K562 (cell line): Measurements from ENCODE around the gene FAM20B. TPM values are rescaled to one million over a fixed set of nuclear protein-coding genes. Genes with fewer than 3 reads are reported as not detected.

ENCODE experiments used
- ATAC-seq: fragments of 200-7000 bp; cut with Tn5 transposase; 3 replicates; pipeline ENCODE4 v1.9.1; 2020; ENCODE audit warnings: moderate library complexity
- BruUV-seq: library from RNA; stranded (reverse); fragments of 400-500 nt; replicated peaks from 2 replicates; lab custom pipeline; 2021; lab: Mats Ljungman, UMichigan
- CTCF ChIA-PET: fragments of 300-600 bp; formaldehyde crosslinking; extraction: SDS; loops from one replicate; lab custom pipeline; 2021; ENCODE audit warnings: low intra/inter-chr PET ratio; lab: Yijun Ruan, JAX
- POLR2A ChIA-PET: fragments of 300-600, 350-650 bp; sonication (Branson Sonifier 250); formaldehyde crosslinking; extraction: SDS; loops from one replicate; lab custom pipeline; 2021; ENCODE audit warnings: antibody characterized with exemption, inconsistent platforms; lab: Yijun Ruan, JAX
- DNase-seq, 4 experiments: peaks; one replicate each; pipeline versions ENCODE4 v3.0.0 to v3.0.0-alpha.2; 2011 to 2018; ENCODE audit warnings: low spot score in 3 of 4, mixed read lengths in 3 of 4; ENCODE audit errors: extremely low read depth in 1 of 4
- FAIRE-seq: peaks from 2 replicates; lab custom pipeline; 2011; peaks lifted over from hg19 to GRCh38; lab: Jason Lieb, UNC
- H2AFZ ChIP-seq: 2 replicates; pipeline ENCODE4 v1.6.0; 2011; ENCODE audit warnings: low read depth, low read length, control low read depth, inconsistent platforms
- H3K27ac ChIP-seq: fragments of 200-600 bp; 3 replicates; pipeline ENCODE4 v1.8.0; 2011; ENCODE audit warnings: low read depth, mild to moderate bottlenecking, control low read depth, inconsistent platforms, low read length, moderate library complexity, mixed read lengths; ENCODE audit errors: extremely low read depth
- H3K27me3 ChIP-seq, 2 experiments: fragments of 300-600 bp in 1 of 2; 2 replicates in 1 of 2; 3 replicates in 1 of 2; pipeline versions ENCODE4 v1.6.0 to v1.8.0; 2011; ENCODE audit warnings: inconsistent platforms in 2 of 2, low read length in 2 of 2, mild to moderate bottlenecking in 1 of 2, mixed read lengths in 1 of 2, moderate library complexity in 1 of 2; ENCODE audit not compliant: control insufficient read depth in 2 of 2, insufficient read depth in 2 of 2
- H3K36me3 ChIP-seq: fragments of 300-600 bp; 3 replicates; pipeline ENCODE4 v1.8.0; 2011; ENCODE audit warnings: mild to moderate bottlenecking, low read length, inconsistent platforms; ENCODE audit not compliant: control insufficient read depth, insufficient read depth
- H3K4me1 ChIP-seq, 2 experiments: fragments of 200-600 bp in 1 of 2; replicated peaks in 1 of 2; 2 replicates in 1 of 2; 3 replicates in 1 of 2; pipeline versions ENCODE4 v1.5.1 to v1.8.0; 2011; ENCODE audit warnings: inconsistent platforms in 2 of 2, low read length in 2 of 2, mild to moderate bottlenecking in 1 of 2, mixed read lengths in 1 of 2, moderate library complexity in 1 of 2; ENCODE audit not compliant: control insufficient read depth in 2 of 2, insufficient read depth in 2 of 2
- H3K4me2 ChIP-seq: 2 replicates; pipeline ENCODE4 v1.6.1; 2011; ENCODE audit warnings: low read length, control low read depth, inconsistent platforms, mixed read lengths; ENCODE audit not compliant: insufficient read depth
- H3K4me3 ChIP-seq: fragments of 200-600 bp; sonication (generic), shearing (Covaris generic); 2 replicates; pipeline ENCODE4 v1.5.1; 2016; ENCODE audit warnings: control low read depth, inconsistent platforms
- H3K79me2 ChIP-seq: fragments of 200-600 bp; 3 replicates; pipeline ENCODE4 v1.8.0; 2011; ENCODE audit warnings: low read length, inconsistent platforms; ENCODE audit not compliant: control insufficient read depth, insufficient read depth
- H3K9ac ChIP-seq, 2 experiments: 2 replicates each; pipeline versions ENCODE4 v1.6.0 to v1.6.1; 2011; ENCODE audit warnings: low read depth in 2 of 2, low read length in 2 of 2, control low read depth in 1 of 2, inconsistent platforms in 1 of 2, mild to moderate bottlenecking in 1 of 2, mixed read lengths in 1 of 2; ENCODE audit not compliant: insufficient read depth in 1 of 2
- H3K9me1 ChIP-seq: one replicate; pipeline ENCODE4 v1.6.0; 2011; ENCODE audit warnings: inconsistent platforms, mild to moderate bottlenecking, low read length, moderate library complexity; ENCODE audit not compliant: control insufficient read depth, insufficient read depth
- H3K9me3 ChIP-seq: replicated peaks from 2 replicates; pipeline ENCODE4 v1.5.1; 2011; ENCODE audit warnings: low read depth, low read length, inconsistent platforms; ENCODE audit not compliant: control insufficient read depth, insufficient read depth
- H4K20me1 ChIP-seq: replicated peaks from 2 replicates; pipeline ENCODE4 v1.6.1; 2011; ENCODE audit warnings: low read length, inconsistent platforms, mixed read lengths; ENCODE audit not compliant: control insufficient read depth, insufficient read depth
- CEBPB ChIP-seq: fragments of 450-650 bp; IDR thresholded peaks from 2 replicates; pipeline ENCODE4 v1.6.1; 2016; ENCODE audit warnings: missing genetic modification characterization, missing compliant biosample characterization
- CEBPG ChIP-seq, 3 experiments: fragments of 200-800 bp in 1 of 3; sonication (Bioruptor generic) in 1 of 3; sonication (generic) in 1 of 3; formaldehyde crosslinking in 1 of 3; IDR thresholded peaks in 2 of 3; conservative IDR thresholded peaks in 1 of 3; 2 replicates each; pipeline versions ENCODE4 v1.6.1 to v1.8.0; 2016 to 2022; ENCODE audit warnings: missing compliant biosample characterization in 2 of 3, missing genetic modification characterization in 2 of 3, mild to moderate bottlenecking in 1 of 3, missing genetic modification reagents in 1 of 3
- FOSL1 ChIP-seq: fragments of 200-800 bp; sonication (Bioruptor generic); conservative IDR thresholded peaks from 2 replicates; pipeline ENCODE4 v1.6.1; 2016; ENCODE audit warnings: missing genetic modification characterization, missing compliant biosample characterization
- IFI16 ChIP-seq: fragments of 250-450 bp; sonication (Bioruptor Pico); IDR thresholded peaks from 2 replicates; pipeline ENCODE4 v2.1.2; 2022; ENCODE audit warnings: mild to moderate bottlenecking, inconsistent platforms
- JUND ChIP-seq, 2 experiments: IDR thresholded peaks; 2 replicates in 1 of 2; 3 replicates in 1 of 2; pipeline ENCODE4 v1.6.1; 2011; ENCODE audit warnings: borderline replicate concordance in 2 of 2, low read depth in 2 of 2, low read length in 2 of 2, improper control_type of control experiment in 1 of 2, missing biosample characterization in 1 of 2, missing genetic modification characterization in 1 of 2, missing genetic modification reagents in 1 of 2
- NCOA6 ChIP-seq: fragments of 450-650 bp; IDR thresholded peaks from 2 replicates; pipeline ENCODE4 v1.6.1; 2017; ENCODE audit warnings: mild to moderate bottlenecking
- NR2C2 ChIP-seq, 2 experiments: fragments of 200-800 bp in 1 of 2; sonication (Bioruptor generic) in 1 of 2; sonication (generic) in 1 of 2; formaldehyde crosslinking in 1 of 2; IDR thresholded peaks; 2 replicates each; pipeline versions ENCODE4 v1.6.1 to v1.8.0; 2016 to 2022; ENCODE audit warnings: mild to moderate bottlenecking in 1 of 2, missing compliant biosample characterization in 1 of 2, missing genetic modification characterization in 1 of 2, missing genetic modification reagents in 1 of 2
- NRF1 ChIP-seq, 2 experiments: fragments of 450-650 bp; IDR thresholded peaks in 1 of 2; conservative IDR thresholded peaks in 1 of 2; 2 replicates each; pipeline ENCODE4 v1.6.1; 2014; ENCODE audit warnings: mild to moderate bottlenecking in 2 of 2
- PHF20 ChIP-seq: fragments of 450-650 bp; IDR thresholded peaks from 2 replicates; pipeline ENCODE4 v1.6.1; 2018; ENCODE audit not compliant: partially characterized antibody
- RBFOX2 ChIP-seq: fragments of 200-400 bp; formaldehyde crosslinking; IDR thresholded peaks from 2 replicates; pipeline ENCODE4 v1.6.1; 2017; ENCODE audit warnings: low read depth, mild to moderate bottlenecking, low read length, moderate library complexity
- ZNF174 ChIP-seq: fragments of 250-450 bp; sonication (Bioruptor Pico); IDR thresholded peaks from 2 replicates; pipeline ENCODE4 v1.4.0; 2020; ENCODE audit warnings: mild to moderate bottlenecking
- WGBS: fragments of 100-300 bp; shearing (Covaris generic); methylation state at CpG from one replicate; pipeline ENCODE4 v1.1.6; 2016; ENCODE audit warnings: low coverage, mixed read lengths; ENCODE audit not compliant: insufficient coverage; ENCODE audit errors: missing lambda C conversion rate; 5-methylcytosine and 5-hydroxymethylcytosine counted together
- in situ Hi-C: fragments of 300-500 bp; cut with MboI; formaldehyde crosslinking; loops from 4 replicates; pipeline ENCODE4 v1.15.0; 2018; ENCODE audit warnings: inconsistent platforms, mixed read lengths
- intact Hi-C: fragments of 100-400 bp; cut with micrococcal nuclease; formaldehyde crosslinking; loops from 2 replicates; pipeline ENCODE4 v1.14.2; 2022
- polyA plus RNA-seq, 8 experiments: library from polyadenylated mRNA; depleted of rRNA in 4 of 8; stranded (reverse) in 5 of 8; unstranded in 3 of 8; fragments of >200 nt; fragmentation: Nextera tagmentation in 2 of 8; fragmentation: Illumina TruSeq in 1 of 8; extraction: Ambion mirVana in 2 of 8; extraction: Trizol in 1 of 8; gene quantifications; 2 replicates each; pipeline versions ENCODE4 v1.2.1 to v1.2.3, GENCODE V29; 2011 to 2014; ENCODE audit warnings: inconsistent platforms in 1 of 8, missing spikeins in 1 of 8
- total RNA-seq, 7 experiments: library from RNA; depleted of rRNA in 6 of 7; stranded (reverse); fragments of >200 nt in 6 of 7; fragmentation: Illumina TruSeq in 2 of 7; extraction: Trizol in 2 of 7; gene quantifications; 2 replicates each; pipeline versions ENCODE4 v1.2.1 to v1.2.3, GENCODE V29; 2011 to 2021; ENCODE audit warnings: low replicate concordance in 1 of 7
- TF ChIP-seq, protein P1 (sequence below): fragments of 150-350 bp; IDR thresholded peaks from 2 replicates; pipeline ENCODE4 v1.6.1; 2014; ENCODE audit warnings: low read depth, mild to moderate bottlenecking, low read length, borderline replicate concordance
- TF ChIP-seq, protein P2 (sequence below): sonication (generic); formaldehyde crosslinking; IDR thresholded peaks from 2 replicates; pipeline ENCODE4 v1.8.0; 2022; ENCODE audit warnings: mild to moderate bottlenecking, missing genetic modification reagents, borderline replicate concordance

The FAM20B gene
- total and polyA plus RNA-seq, 9 of the 15 experiments (the other 6 are each of a cell fraction or from before 2014, with no cell fraction given), result 7.2 to 67.5 (median 42.9) TPM

GRCh38 chr1:179061360-179062282 is 35.9 kb downstream of the FAM20B start:
- H3K9me3 ChIP-seq, result no peaks in the 10 kb centered on the region
- intact Hi-C loops, result loop anchor here (2.0 kb wide), 2 partner anchors 35 to 45 kb away; no protein-coding TSS in a partner anchor
- H3K4me2 ChIP-seq, result no peak overlapping the region
- WGBS, result 70% methylated on average over 8 of the region's 8 CpGs
- ATAC-seq (peak; percentile 43), FAIRE-seq (no peak), DNase-seq (peak in 1 of 4 experiments; percentile 45)
- H3K36me3 ChIP-seq, result peaks cover 76% of the 10 kb centered on the region
- CTCF ChIA-PET, result interaction anchor here (0.6 kb wide), 1 partner anchor 989 kb away, joined by 3 read pairs; no protein-coding TSS in a partner anchor
- no peaks in the 10 kb centered on the region for H4K20me1 ChIP-seq
- H3K4me1 ChIP-seq, result peaks cover 13 to 38% of the 10 kb centered on the region in 2 experiments
- in situ Hi-C loops, result no loop called here
- peak overlapping the region; percentile 57; the same call in 2 of the 3 replicates for H3K27ac ChIP-seq
- H3K4me3 ChIP-seq, result no peak overlapping the region
- H3K27me3 ChIP-seq, result no peaks in the 10 kb centered on the region
- POLR2A ChIA-PET, result interaction anchor here (1.0 to 1.4 kb wide), 2 partner anchors 32 to 45 kb away, joined by 3 to 4 read pairs; no protein-coding TSS in a partner anchor
- H3K9ac ChIP-seq, result no peak overlapping the region
- no peak overlapping the region for H2AFZ ChIP-seq
- no TSS peak for BruUV-seq
- H3K9me1 ChIP-seq, result no peaks in the 10 kb centered on the region
- peaks cover 20% of the 10 kb centered on the region; the same call in 2 of the 3 replicates for H3K79me2 ChIP-seq
- TF ChIP-seq NR2C2 (CRISPR knock-in tag; IDR thresholded peaks at IDR 0.05) (no peak), NR2C2 (tag; IDR thresholded peaks at IDR 0.05) (peak; percentile 39), ZNF174 (CRISPR knock-in tag) (no peak), IFI16 (CRISPR knock-in tag) (no peak), RBFOX2 (no peak), CEBPG (CRISPR knock-in tag; IDR thresholded peaks at IDR 0.05) (no peak), CEBPG (tag; conservative IDR thresholded peaks at IDR 0.05 in 1 of 2, IDR thresholded peaks at IDR 0.05 in 1 of 2) (peak in 1 of 2 experiments; percentile 45; a peak in 1 of 4 replicates), PHF20 (peak; percentile 29), FOSL1 (tag) (peak; percentile 52; the same call in 1 of the 2 replicates), NRF1 (conservative IDR thresholded peaks at IDR 0.05 in 1 of 2, IDR thresholded peaks at IDR 0.05 in 1 of 2) (no peak), JUND (IDR thresholded peaks at IDR 0.05; ENCODE audit: borderline replicate concordance, low read depth, low read length) (peak; percentile 58; the same call in 1 of the 2 replicates), JUND (tag; IDR thresholded peaks at IDR 0.05; ENCODE audit: borderline replicate concordance, low read depth, low read length) (no peak), NCOA6 (no peak), CEBPB (tag) (peak; percentile 78)
- TF ChIP-seq, protein P1, sequence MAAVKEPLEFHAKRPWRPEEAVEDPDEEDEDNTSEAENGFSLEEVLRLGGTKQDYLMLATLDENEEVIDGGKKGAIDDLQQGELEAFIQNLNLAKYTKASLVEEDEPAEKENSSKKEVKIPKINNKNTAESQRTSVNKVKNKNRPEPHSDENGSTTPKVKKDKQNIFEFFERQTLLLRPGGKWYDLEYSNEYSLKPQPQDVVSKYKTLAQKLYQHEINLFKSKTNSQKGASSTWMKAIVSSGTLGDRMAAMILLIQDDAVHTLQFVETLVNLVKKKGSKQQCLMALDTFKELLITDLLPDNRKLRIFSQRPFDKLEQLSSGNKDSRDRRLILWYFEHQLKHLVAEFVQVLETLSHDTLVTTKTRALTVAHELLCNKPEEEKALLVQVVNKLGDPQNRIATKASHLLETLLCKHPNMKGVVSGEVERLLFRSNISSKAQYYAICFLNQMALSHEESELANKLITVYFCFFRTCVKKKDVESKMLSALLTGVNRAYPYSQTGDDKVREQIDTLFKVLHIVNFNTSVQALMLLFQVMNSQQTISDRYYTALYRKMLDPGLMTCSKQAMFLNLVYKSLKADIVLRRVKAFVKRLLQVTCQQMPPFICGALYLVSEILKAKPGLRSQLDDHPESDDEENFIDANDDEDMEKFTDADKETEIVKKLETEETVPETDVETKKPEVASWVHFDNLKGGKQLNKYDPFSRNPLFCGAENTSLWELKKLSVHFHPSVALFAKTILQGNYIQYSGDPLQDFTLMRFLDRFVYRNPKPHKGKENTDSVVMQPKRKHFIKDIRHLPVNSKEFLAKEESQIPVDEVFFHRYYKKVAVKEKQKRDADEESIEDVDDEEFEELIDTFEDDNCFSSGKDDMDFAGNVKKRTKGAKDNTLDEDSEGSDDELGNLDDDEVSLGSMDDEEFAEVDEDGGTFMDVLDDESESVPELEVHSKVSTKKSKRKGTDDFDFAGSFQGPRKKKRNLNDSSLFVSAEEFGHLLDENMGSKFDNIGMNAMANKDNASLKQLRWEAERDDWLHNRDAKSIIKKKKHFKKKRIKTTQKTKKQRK, result no peak
- TF ChIP-seq, protein P2, sequence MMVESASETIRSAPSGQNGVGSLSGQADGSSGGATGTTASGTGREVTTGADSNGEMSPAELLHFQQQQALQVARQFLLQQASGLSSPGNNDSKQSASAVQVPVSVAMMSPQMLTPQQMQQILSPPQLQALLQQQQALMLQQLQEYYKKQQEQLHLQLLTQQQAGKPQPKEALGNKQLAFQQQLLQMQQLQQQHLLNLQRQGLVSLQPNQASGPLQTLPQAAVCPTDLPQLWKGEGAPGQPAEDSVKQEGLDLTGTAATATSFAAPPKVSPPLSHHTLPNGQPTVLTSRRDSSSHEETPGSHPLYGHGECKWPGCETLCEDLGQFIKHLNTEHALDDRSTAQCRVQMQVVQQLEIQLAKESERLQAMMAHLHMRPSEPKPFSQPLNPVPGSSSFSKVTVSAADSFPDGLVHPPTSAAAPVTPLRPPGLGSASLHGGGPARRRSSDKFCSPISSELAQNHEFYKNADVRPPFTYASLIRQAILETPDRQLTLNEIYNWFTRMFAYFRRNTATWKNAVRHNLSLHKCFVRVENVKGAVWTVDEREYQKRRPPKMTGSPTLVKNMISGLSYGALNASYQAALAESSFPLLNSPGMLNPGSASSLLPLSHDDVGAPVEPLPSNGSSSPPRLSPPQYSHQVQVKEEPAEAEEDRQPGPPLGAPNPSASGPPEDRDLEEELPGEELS (CRISPR knock-in tag), result 0 out of 2 replicates have a peak, but pooled peaks have one; percentile 26
